K562 (cell line): ENCODE data around the gene ZMYM4. TPM values are rescaled to one million over a fixed set of nuclear protein-coding genes. Genes with fewer than 3 reads are reported as not detected.

Experiments used
- ADNP ChIP-seq: fragments of 200-800 bp; sonication (Bioruptor generic); IDR thresholded peaks from 2 replicates; pipeline ENCODE4 v1.6.1; 2016; ENCODE audit warnings: missing genetic modification characterization, missing compliant biosample characterization
- CBX5 ChIP-seq: IDR thresholded peaks from 2 replicates; pipeline ENCODE4 v1.6.1; 2014; ENCODE audit warnings: low read depth, borderline replicate concordance
- CHCHD3 ChIP-seq: fragments of 250-450 bp; sonication (Bioruptor Pico); IDR thresholded peaks from 2 replicates; pipeline ENCODE4 v2.1.2; 2022; ENCODE audit warnings: mild to moderate bottlenecking
- EP400 ChIP-seq: fragments of 450-650 bp; IDR thresholded peaks from 2 replicates; pipeline ENCODE4 v1.6.1; 2017; ENCODE audit warnings: antibody characterized with exemption, mild to moderate bottlenecking, moderate library complexity
- ETV5 ChIP-seq: sonication (generic); formaldehyde crosslinking; IDR thresholded peaks from 2 replicates; pipeline ENCODE4 v1.4.0; 2020; ENCODE audit warnings: low read depth, mild to moderate bottlenecking, missing genetic modification reagents
- EWSR1 ChIP-seq: fragments of 450-650 bp; IDR thresholded peaks from 2 replicates; pipeline ENCODE4 v1.6.1; 2018; ENCODE audit warnings: borderline replicate concordance, mild to moderate bottlenecking, low read depth, moderate library complexity; ENCODE audit not compliant: partially characterized antibody
- FOXJ3 ChIP-seq: sonication (generic); formaldehyde crosslinking; IDR thresholded peaks from 2 replicates; pipeline ENCODE4 v1.4.0; 2020; ENCODE audit warnings: mild to moderate bottlenecking, missing genetic modification reagents
- FUS ChIP-seq: fragments of 200-400 bp; formaldehyde crosslinking; optimal IDR thresholded peaks from 2 replicates; pipeline ENCODE3; 2017; ENCODE audit warnings: low read depth, low read length
- GATA2 ChIP-seq: sonication (generic); formaldehyde crosslinking; IDR thresholded peaks from 2 replicates; pipeline ENCODE4 v1.4.0; 2020; ENCODE audit warnings: mild to moderate bottlenecking, missing genetic modification reagents
- GTF2E2 ChIP-seq: fragments of 200-800 bp; sonication (Bioruptor generic); IDR thresholded peaks from 2 replicates; pipeline ENCODE4 v1.6.1; 2016; ENCODE audit warnings: missing genetic modification characterization, missing compliant biosample characterization
- KDM2B ChIP-seq: fragments of 250-450 bp; sonication (Bioruptor Pico); IDR thresholded peaks from 2 replicates; pipeline ENCODE4 v1.8.0; 2021; ENCODE audit warnings: mild to moderate bottlenecking, moderate library complexity
- NFRKB ChIP-seq: fragments of 450-650 bp; IDR thresholded peaks from 2 replicates; pipeline ENCODE4 v1.6.1; 2016; ENCODE audit warnings: low read depth
- NFYB ChIP-seq: IDR thresholded peaks from 2 replicates; pipeline ENCODE4 v1.6.1; 2011; ENCODE audit warnings: mild to moderate bottlenecking, moderate library complexity; ENCODE audit not compliant: insufficient read length; ENCODE audit errors: extremely low read depth
- NR1H2 ChIP-seq: sonication (generic); formaldehyde crosslinking; IDR thresholded peaks from 2 replicates; pipeline ENCODE4 v1.4.0; 2020; ENCODE audit warnings: mild to moderate bottlenecking, missing genetic modification reagents
- PPARD ChIP-seq: fragments of 250-450 bp; sonication (Bioruptor Pico); IDR thresholded peaks from 2 replicates; pipeline ENCODE4 v1.8.0; 2022; ENCODE audit warnings: inconsistent platforms, mild to moderate bottlenecking, moderate library complexity
- SMARCA5 ChIP-seq: fragments of 450-650 bp; IDR thresholded peaks from 2 replicates; pipeline ENCODE4 v1.6.1; 2016
- SNIP1 ChIP-seq: fragments of 450-650 bp; IDR thresholded peaks from 2 replicates; pipeline ENCODE4 v1.7.1; 2017; ENCODE audit warnings: low read depth, mild to moderate bottlenecking
- SREBF2 ChIP-seq: sonication (generic); formaldehyde crosslinking; IDR thresholded peaks from 2 replicates; pipeline ENCODE4 v1.4.0; 2020; ENCODE audit warnings: mild to moderate bottlenecking, missing genetic modification reagents
- TBP ChIP-seq: optimal IDR thresholded peaks from 2 replicates; pipeline ENCODE3; 2011; ENCODE audit warnings: low read depth, low read length, improper control_type of control experiment
- ZBTB7A ChIP-seq: IDR thresholded peaks from 2 replicates; pipeline ENCODE4 v1.6.1; 2011; ENCODE audit warnings: low read depth, mild to moderate bottlenecking, low read length, moderate library complexity, borderline replicate concordance; ENCODE audit not compliant: control insufficient read depth
- ZNF212 ChIP-seq: fragments of 450-650 bp; formaldehyde crosslinking; IDR thresholded peaks from 2 replicates; pipeline ENCODE4 v1.4.0; 2020; ENCODE audit warnings: mild to moderate bottlenecking
- ZNF668 ChIP-seq: fragments of 250-450 bp; sonication (Bioruptor Pico); IDR thresholded peaks from 2 replicates; pipeline ENCODE4 v1.8.0; 2022; ENCODE audit warnings: mild to moderate bottlenecking, inconsistent platforms
- polyA plus RNA-seq, 8 experiments: library from polyadenylated mRNA; depleted of rRNA in 4 of 8; stranded (reverse) in 5 of 8; unstranded in 3 of 8; fragments of >200 nt; fragmentation: Nextera tagmentation in 2 of 8; fragmentation: Illumina TruSeq in 1 of 8; extraction: Ambion mirVana in 2 of 8; extraction: Trizol in 1 of 8; gene quantifications; 2 replicates each; pipeline versions ENCODE4 v1.2.1 to v1.2.3, GENCODE V29; 2011 to 2014; ENCODE audit warnings: inconsistent platforms in 1 of 8, missing spikeins in 1 of 8
- total RNA-seq, 7 experiments: library from RNA; depleted of rRNA in 6 of 7; stranded (reverse); fragments of >200 nt in 6 of 7; fragmentation: Illumina TruSeq in 2 of 7; extraction: Trizol in 2 of 7; gene quantifications; 2 replicates each; pipeline versions ENCODE4 v1.2.1 to v1.2.3, GENCODE V29; 2011 to 2021; ENCODE audit warnings: low replicate concordance in 1 of 7
- TF ChIP-seq, protein P1 (sequence below): fragments of 450-650 bp; conservative IDR thresholded peaks from 2 replicates; pipeline ENCODE4 v1.6.1; 2016; ENCODE audit warnings: missing genetic modification characterization, low read depth, mild to moderate bottlenecking, missing compliant biosample characterization, moderate library complexity
- TF ChIP-seq, protein P2 (sequence below): fragments of 450-650 bp; formaldehyde crosslinking; IDR thresholded peaks from 2 replicates; pipeline ENCODE4 v1.4.0; 2020; ENCODE audit warnings: mild to moderate bottlenecking, moderate library complexity
- TF ChIP-seq, protein P3 (sequence below): fragments of 150-350 bp; conservative IDR thresholded peaks from 2 replicates; pipeline ENCODE4 v1.6.1; 2014; ENCODE audit warnings: low read length

The ZMYM4 gene
- total and polyA plus RNA-seq, 9 of the 15 experiments (the other 6 are each of a cell fraction or from before 2014, with no cell fraction given), result 15.2 to 77.2 (median 63.3) TPM

GRCh38 chr1:35278886-35279554 is 10.5 kb downstream of the ZMYM4 start (continued):
- TF ChIP-seq NR1H2 (CRISPR knock-in tag) (no peak), ZNF668 (CRISPR knock-in tag) (no peak), EWSR1 (no peak), KDM2B (CRISPR knock-in tag) (no peak), ZBTB7A (no peak), ETV5 (CRISPR knock-in tag) (no peak), SREBF2 (CRISPR knock-in tag) (no peak), ADNP (0 out of 2 replicates have a peak, but pooled peaks have one; percentile 32), TBP (peak; percentile 37), EP400 (peak; percentile 97), GATA2 (CRISPR knock-in tag) (peak; percentile 79; the same call in 1 of the 2 replicates), CHCHD3 (no peak), NFRKB (no peak; the same call in 1 of the 2 replicates), SNIP1 (no peak), CBX5 (no peak), PPARD (CRISPR knock-in tag) (no peak), NFYB (no peak), ZNF212 (CRISPR knock-in tag) (no peak), FOXJ3 (CRISPR knock-in tag) (no peak), FUS (no peak), SMARCA5 (no peak), GTF2E2 (tag) (no peak)
- TF ChIP-seq, protein P1, sequence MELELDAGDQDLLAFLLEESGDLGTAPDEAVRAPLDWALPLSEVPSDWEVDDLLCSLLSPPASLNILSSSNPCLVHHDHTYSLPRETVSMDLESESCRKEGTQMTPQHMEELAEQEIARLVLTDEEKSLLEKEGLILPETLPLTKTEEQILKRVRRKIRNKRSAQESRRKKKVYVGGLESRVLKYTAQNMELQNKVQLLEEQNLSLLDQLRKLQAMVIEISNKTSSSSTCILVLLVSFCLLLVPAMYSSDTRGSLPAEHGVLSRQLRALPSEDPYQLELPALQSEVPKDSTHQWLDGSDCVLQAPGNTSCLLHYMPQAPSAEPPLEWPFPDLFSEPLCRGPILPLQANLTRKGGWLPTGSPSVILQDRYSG (tag), result peak; percentile 85; the same call in 1 of the 2 replicates
- TF ChIP-seq, protein P2, sequence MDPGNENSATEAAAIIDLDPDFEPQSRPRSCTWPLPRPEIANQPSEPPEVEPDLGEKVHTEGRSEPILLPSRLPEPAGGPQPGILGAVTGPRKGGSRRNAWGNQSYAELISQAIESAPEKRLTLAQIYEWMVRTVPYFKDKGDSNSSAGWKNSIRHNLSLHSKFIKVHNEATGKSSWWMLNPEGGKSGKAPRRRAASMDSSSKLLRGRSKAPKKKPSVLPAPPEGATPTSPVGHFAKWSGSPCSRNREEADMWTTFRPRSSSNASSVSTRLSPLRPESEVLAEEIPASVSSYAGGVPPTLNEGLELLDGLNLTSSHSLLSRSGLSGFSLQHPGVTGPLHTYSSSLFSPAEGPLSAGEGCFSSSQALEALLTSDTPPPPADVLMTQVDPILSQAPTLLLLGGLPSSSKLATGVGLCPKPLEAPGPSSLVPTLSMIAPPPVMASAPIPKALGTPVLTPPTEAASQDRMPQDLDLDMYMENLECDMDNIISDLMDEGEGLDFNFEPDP (CRISPR knock-in tag), result no peak
- TF ChIP-seq, protein P3, sequence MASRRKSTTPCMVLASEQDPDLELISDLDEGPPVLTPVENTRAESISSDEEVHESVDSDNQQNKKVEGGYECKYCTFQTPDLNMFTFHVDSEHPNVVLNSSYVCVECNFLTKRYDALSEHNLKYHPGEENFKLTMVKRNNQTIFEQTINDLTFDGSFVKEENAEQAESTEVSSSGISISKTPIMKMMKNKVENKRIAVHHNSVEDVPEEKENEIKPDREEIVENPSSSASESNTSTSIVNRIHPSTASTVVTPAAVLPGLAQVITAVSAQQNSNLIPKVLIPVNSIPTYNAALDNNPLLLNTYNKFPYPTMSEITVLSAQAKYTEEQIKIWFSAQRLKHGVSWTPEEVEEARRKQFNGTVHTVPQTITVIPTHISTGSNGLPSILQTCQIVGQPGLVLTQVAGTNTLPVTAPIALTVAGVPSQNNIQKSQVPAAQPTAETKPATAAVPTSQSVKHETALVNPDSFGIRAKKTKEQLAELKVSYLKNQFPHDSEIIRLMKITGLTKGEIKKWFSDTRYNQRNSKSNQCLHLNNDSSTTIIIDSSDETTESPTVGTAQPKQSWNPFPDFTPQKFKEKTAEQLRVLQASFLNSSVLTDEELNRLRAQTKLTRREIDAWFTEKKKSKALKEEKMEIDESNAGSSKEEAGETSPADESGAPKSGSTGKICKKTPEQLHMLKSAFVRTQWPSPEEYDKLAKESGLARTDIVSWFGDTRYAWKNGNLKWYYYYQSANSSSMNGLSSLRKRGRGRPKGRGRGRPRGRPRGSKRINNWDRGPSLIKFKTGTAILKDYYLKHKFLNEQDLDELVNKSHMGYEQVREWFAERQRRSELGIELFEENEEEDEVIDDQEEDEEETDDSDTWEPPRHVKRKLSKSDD, result no peak
